NCI-H2227 (cell line): Measurements from ENCODE around the gene KCNJ5.
A peak's percentile ranks its signal among the peaks of the same experiment; 100 is the strongest.

Experiments used
- DNase-seq: peaks from one replicate; lab custom pipeline; 2025; ENCODE audit not compliant: unreplicated experiment; lab: John Stamatoyannopoulos, UW

The KCNJ5 gene

GRCh38 chr11:128890543-128891368 lies at the start of gene KCNJ5:
KCNJ5 (plus strand) TSS chr11:128891356; CDS start chr11:128911274, 19,918 bp downstream.
- peak; percentile 34 for DNase-seq

GRCh38 chr11:128841461-128842072 lies 49.6 kb upstream of the KCNJ5 start:
- no peak for DNase-seq

- DNase-seq: no peak
Measured at GRCh38 chr11:128843198-128843785, 47.9 kb upstream of the KCNJ5 start.

GRCh38 chr11:128845334-128845780 lies 45.8 kb upstream of the KCNJ5 start:
- no peak for DNase-seq

GRCh38 chr11:128846985-128847384 lies 44.2 kb upstream of the KCNJ5 start:
- DNase-seq: no peak

- no peak for DNase-seq
Measured at GRCh38 chr11:128848815-128849455, 42.2 kb upstream of the KCNJ5 start.

GRCh38 chr11:128852327-128853023 lies 38.7 kb upstream of the KCNJ5 start:
- DNase-seq: no peak

GRCh38 chr11:128853559-128853958 lies 37.6 kb upstream of the KCNJ5 start:
- DNase-seq: no peak

GRCh38 chr11:128854841-128855240 lies 36.3 kb upstream of the KCNJ5 start:
- DNase-seq: no peak

GRCh38 chr11:128856241-128856640 lies 34.9 kb upstream of the KCNJ5 start:
- no peak for DNase-seq

GRCh38 chr11:128857341-128857740 lies 33.8 kb upstream of the KCNJ5 start:
- no peak for DNase-seq

GRCh38 chr11:128859563-128860441 lies 31.4 kb upstream of the KCNJ5 start:
- peak; percentile 8 for DNase-seq

GRCh38 chr11:128860571-128861361 lies 30.4 kb upstream of the KCNJ5 start:
- DNase-seq: no peak

GRCh38 chr11:128862406-128862805 lies 28.8 kb upstream of the KCNJ5 start:
- DNase-seq: no peak

- no peak for DNase-seq
Measured at GRCh38 chr11:128862908-128863660, 28.1 kb upstream of the KCNJ5 start.

GRCh38 chr11:128865490-128865889 lies 25.7 kb upstream of the KCNJ5 start:
- DNase-seq: no peak

- no peak for DNase-seq
Measured at GRCh38 chr11:128867277-128867676, 23.9 kb upstream of the KCNJ5 start, which contains the start of gene KCNJ1. KCNJ1 (minus strand) TSS chr11:128867296; CDS start chr11:128840243, 27,053 bp downstream.
